OCI-LY3 (cell line): Measurements from ENCODE around the gene PYY.
"Not testable (repeated sequence)": the region's sequence is repeated elsewhere in the genome, so short reads cannot be mapped to it uniquely, and the experiment has no call there.

Experiments
- H2AFZ ChIP-seq: fragments of 200-600, 300-600 bp; shearing (Covaris generic); 2 replicates; pipeline ENCODE4 v1.6.0; 2014; ENCODE audit warnings: antibody characterized with exemption, low read depth, low read length
- H3K27ac ChIP-seq: fragments of 200-600, 300-600 bp; sonication (generic); 2 replicates; pipeline ENCODE4 v1.5.1; 2014; ENCODE audit warnings: mild to moderate bottlenecking, low read length, moderate library complexity, mixed read lengths
- H3K27me3 ChIP-seq: fragments of 200-600, 300-600 bp; sonication (generic); 2 replicates; pipeline ENCODE4 v1.6.1; 2014; ENCODE audit warnings: low read depth, low read length, mixed read lengths
- H3K36me3 ChIP-seq: fragments of 200-600, 300-600 bp; sonication (generic); replicated peaks from 2 replicates; pipeline ENCODE3; 2014; ENCODE audit warnings: low read depth, low read length, mixed read lengths
- H3K4me1 ChIP-seq: fragments of 300-600, 200-600 bp; sonication (generic); 2 replicates; pipeline ENCODE4 v1.6.1; 2014; ENCODE audit warnings: low read length, mixed read lengths
- H3K4me2 ChIP-seq: fragments of 200-600, 300-600 bp; sonication (generic); 2 replicates; pipeline ENCODE4 v1.6.1; 2014; ENCODE audit warnings: low read length, mixed read lengths
- H3K4me3 ChIP-seq: fragments of 300-600, 200-600 bp; sonication (generic); 2 replicates; pipeline ENCODE4 v1.5.1; 2014; ENCODE audit warnings: antibody characterized with exemption, mild to moderate bottlenecking, low read length, moderate library complexity
- H3K79me2 ChIP-seq: fragments of 300-600, 200-600 bp; shearing (Covaris generic); 2 replicates; pipeline ENCODE4 v1.6.1; 2014; ENCODE audit warnings: mild to moderate bottlenecking, low read length, mixed read lengths
- H3K9ac ChIP-seq: fragments of 300-600, 200-600 bp; shearing (Covaris generic); 2 replicates; pipeline ENCODE4 v1.6.0; 2014; ENCODE audit warnings: mild to moderate bottlenecking, low read length, moderate library complexity
- H3K9me3 ChIP-seq: fragments of 200-600, 300-600 bp; shearing (Covaris generic); 2 replicates; pipeline ENCODE4 v1.6.1; 2014; ENCODE audit warnings: low read length, mixed read lengths; ENCODE audit not compliant: insufficient read depth
- H4K20me1 ChIP-seq: fragments of 200-600, 300-600 bp; sonication (generic); 2 replicates; pipeline ENCODE4 v1.6.1; 2016; ENCODE audit warnings: low read length, mixed read lengths; ENCODE audit not compliant: insufficient read depth
- CTCF ChIP-seq: fragments of 200-600, 300-600 bp; sonication (generic); IDR thresholded peaks from 2 replicates; pipeline ENCODE4 v1.5.1; 2014; ENCODE audit warnings: antibody characterized with exemption, low read length, low read depth
- EZH2phosphoT487 ChIP-seq: fragments of 200-600 bp; shearing (Covaris generic); IDR thresholded peaks from 2 replicates; pipeline ENCODE4 v1.6.1; 2018; ENCODE audit warnings: antibody characterized with exemption, mixed run types, low read depth

The PYY gene

GRCh38 chr17:44000141-44000860 is 46.6 kb upstream of the PYY start:
- H4K20me1 ChIP-seq = no peaks in the 10 kb centered on the region
- no peaks in the 10 kb centered on the region for H3K27me3 ChIP-seq

GRCh38 chr17:43999024-43999423 is 45.3 kb upstream of the PYY start:
- Histone ChIP-seq H4K20me1 (no peaks in the 10 kb centered on the region), H2AFZ (no peak overlapping the region), H3K9me3 (no peaks in the 10 kb centered on the region), H3K4me1 (peaks cover 4% of the 10 kb centered on the region; the same call in 1 of the 2 replicates), H3K9ac (no peak overlapping the region), H3K4me3 (no peak overlapping the region), H3K36me3 (no peaks in the 10 kb centered on the region), H3K4me2 (no peak overlapping the region), H3K27ac (no peak overlapping the region), H3K27me3 (no peaks in the 10 kb centered on the region), H3K79me2 (no peaks in the 10 kb centered on the region)
- TF ChIP-seq EZH2phosphoT487 = no peak
- TF ChIP-seq CTCF = no peak

More at GRCh38 chr17:44000141-44000860, 46.6 kb upstream of the PYY start:
- H3K4me2 ChIP-seq = no peak overlapping the region
- H2AFZ ChIP-seq = no peak overlapping the region
- no peak overlapping the region for H3K9ac ChIP-seq
- no peak for TF ChIP-seq EZH2phosphoT487
- TF ChIP-seq CTCF = no peak
- H3K4me1 ChIP-seq = peaks cover under 1% of the 10 kb centered on the region; the same call in 1 of the 2 replicates
- no peak overlapping the region for H3K27ac ChIP-seq
- no peak overlapping the region for H3K4me3 ChIP-seq
- no peaks in the 10 kb centered on the region for H3K9me3 ChIP-seq
- no peaks in the 10 kb centered on the region for H3K36me3 ChIP-seq
- H3K79me2 ChIP-seq = no peaks in the 10 kb centered on the region

- H2AFZ ChIP-seq = no peak overlapping the region
- H3K9ac ChIP-seq = no peak overlapping the region
- TF ChIP-seq EZH2phosphoT487 (no peak), CTCF (no peak)
- H4K20me1 ChIP-seq = no peaks in the 10 kb centered on the region
- H3K4me2 ChIP-seq = no peak overlapping the region
- no peak overlapping the region for H3K4me3 ChIP-seq
- H3K4me1 ChIP-seq = peaks cover 4% of the 10 kb centered on the region; the same call in 1 of the 2 replicates
- H3K9me3 ChIP-seq = no peaks in the 10 kb centered on the region
- H3K36me3 ChIP-seq = no peaks in the 10 kb centered on the region
- H3K27me3 ChIP-seq = no peaks in the 10 kb centered on the region
- no peaks in the 10 kb centered on the region for H3K79me2 ChIP-seq
- H3K27ac ChIP-seq = no peak overlapping the region
These were observed 44.8 kb upstream of the PYY start for GRCh38 chr17:43998552-43998951.

GRCh38 chr17:43997180-43997579 is 43.4 kb upstream of the PYY start:
- H3K4me2 ChIP-seq, H3K27me3 ChIP-seq, H2AFZ ChIP-seq, H3K27ac ChIP-seq, H3K36me3 ChIP-seq, H3K4me1 ChIP-seq, H4K20me1 ChIP-seq, H3K79me2 ChIP-seq, H3K9ac ChIP-seq, H3K9me3 ChIP-seq, H3K4me3 ChIP-seq: not testable (repeated sequence)
